Fibroblast of peridontal ligament (primary cell): ENCODE measurements around the gene GTPBP1.

Experiments
- DNase-seq: peaks from one replicate; pipeline ENCODE4 v3.0.0-alpha.2; 2010; ENCODE audit errors: extremely low read depth

The GTPBP1 gene

DNA sequence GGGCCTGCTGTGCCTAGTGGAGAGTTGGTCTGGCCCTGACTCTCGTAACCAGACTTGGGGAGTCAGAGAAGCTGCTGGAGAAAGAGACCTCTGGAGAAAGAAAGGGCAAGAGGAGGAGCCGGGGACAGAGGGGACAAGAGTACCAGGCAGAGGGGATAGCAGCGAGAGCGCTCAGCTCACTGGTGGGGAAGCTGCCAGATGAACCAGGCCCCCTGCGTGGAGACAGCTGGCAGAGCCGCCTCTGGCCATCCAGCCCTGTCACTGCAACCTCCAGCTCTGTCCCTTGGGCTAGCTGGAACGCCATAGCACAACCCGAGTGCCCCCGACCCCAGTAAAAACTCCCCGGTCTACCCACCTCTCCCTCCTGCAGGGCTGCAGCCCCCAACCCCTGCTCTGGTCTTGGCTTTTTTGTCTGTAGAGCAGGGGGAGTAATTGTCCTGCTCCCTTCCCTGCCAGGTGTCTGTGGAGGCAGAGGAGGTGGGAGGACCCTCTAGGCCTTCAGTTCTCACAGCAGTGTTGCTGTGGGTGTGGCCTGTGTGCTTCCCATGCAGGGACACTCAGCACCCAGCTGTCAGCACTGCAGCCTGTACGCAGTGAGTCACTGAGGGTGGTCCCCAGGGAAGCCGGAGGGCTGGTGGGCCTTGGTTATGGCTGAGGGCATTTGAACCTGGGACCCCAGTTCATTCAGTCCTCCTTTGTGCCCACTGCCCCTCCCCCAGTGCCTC is 54.9 kb downstream of the GTPBP1 start:
- no peak for DNase-seq

DNA sequence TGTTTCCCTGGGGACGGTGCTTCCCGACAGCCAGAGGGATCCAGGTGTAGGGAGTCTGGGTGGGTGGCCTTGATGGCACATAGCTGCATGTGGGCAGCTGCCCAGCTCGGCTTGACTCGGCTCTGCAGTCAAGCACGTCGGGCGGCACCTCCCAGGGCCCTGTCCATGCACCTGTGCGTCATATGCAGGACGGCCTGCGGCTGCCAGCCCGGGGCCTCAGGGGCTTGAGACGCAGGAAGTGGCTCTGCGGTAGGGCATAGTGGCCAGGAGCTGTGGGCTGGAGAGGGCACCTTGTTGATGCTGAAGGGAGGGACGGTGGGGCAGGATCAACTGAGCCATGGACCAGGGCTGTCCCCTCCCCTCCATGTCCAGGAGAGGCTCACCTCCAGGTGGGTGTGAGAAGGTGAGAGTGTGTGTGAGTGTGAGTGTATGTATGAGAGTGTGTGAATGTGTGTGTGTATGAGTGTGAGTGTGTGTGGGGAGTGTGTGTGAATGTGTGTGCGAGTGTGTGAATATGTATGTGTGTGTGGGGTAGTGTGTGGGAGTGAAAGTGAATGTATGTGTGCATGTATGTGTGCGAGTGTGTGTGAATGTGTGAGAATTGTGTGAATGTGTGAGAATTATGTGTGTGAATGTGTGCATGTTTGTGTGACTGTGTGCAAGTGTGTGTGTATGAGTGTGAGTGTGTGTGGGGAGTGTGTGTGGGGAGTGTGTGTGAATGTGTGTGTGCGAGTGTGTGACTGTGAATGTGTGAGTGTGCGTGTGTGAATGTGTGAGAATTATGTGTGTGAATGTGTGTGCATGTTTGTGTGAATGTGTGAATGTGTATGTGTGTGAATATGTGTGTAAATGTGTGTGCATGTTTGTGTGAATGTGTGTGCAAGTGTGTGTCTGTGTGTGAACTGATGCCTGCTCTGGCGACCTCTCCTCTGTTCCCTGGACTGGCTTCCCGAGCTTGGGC is 55.7 kb downstream of the GTPBP1 start:
- DNase-seq, result no peak

DNA sequence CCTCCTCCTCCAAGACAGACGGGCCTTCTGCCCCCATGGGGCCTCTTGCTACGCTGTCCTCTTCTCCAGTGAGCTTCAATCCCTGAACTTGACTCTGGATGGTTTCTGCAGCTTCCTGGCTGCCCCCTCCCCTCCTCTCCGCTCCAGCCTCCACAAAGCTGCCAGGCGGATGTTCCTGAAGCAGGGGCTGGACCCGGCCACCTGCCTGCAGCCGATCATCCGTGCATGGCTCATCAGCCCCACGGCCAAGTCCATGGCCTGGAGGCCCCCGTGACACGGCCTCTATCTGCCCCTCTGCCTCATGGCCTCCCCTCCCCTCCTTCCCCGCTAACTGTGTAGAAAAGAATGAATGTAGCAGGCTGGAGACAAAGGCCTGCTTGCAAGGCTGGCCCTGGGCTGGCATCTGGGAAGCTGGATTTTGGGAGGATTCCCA is 56.8 kb downstream of the GTPBP1 start:
- no peak for DNase-seq

DNA sequence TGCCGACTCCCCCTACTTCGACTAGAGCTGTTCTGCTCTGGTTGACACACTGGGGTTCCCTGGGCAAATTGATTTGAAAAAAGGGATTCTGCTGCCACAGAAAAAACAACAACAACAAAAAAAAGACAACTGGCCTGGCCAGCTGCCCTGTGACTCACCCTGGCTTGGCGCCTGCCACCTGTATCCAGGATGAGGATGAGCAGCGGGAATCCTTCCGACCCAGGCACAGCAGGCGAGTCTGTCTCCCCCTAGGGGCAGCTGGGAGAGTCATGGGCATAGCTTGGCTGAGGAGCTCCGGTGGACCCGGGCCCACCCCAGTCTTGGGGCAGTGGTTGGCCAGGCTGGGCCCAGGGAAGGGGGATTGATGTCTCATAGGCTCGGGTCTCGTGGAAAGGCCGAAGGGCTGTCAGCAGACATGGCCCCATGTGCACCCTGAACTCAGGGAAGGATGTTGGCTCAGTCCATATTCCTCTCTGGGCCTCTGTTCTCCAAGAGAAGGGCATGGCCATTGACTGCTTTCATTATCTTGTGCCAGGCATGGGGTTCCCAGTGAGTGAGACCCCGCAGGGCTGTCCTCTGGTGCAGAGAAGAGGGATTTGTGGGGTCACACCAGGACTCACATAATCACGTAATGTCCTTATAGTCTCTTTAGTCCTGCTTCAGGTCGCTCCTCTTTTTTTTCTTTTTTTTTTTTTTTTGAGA is 60.5 kb downstream of the GTPBP1 start:
- DNase-seq, result no peak

DNA sequence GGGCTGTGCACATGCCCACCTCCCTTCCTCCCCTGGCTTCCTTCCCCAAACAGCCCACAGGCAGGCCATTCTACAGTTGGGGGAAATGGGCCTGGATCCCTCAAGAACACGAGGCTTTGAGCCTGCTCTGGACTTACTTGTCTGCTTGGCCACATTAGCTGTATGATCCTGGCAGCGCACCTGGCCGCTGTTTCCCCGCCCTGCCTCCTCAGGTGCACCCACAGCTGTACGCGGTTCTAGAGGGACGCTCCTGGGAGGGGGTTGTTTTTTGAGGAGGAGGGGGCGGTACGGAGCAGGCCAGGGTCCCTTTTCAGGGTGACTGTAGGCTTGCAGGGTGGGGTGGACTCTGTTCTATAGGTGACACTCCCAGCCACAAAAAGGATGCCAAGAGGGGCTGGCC is 61.6 kb downstream of the GTPBP1 start:
- DNase-seq, result no peak

DNA sequence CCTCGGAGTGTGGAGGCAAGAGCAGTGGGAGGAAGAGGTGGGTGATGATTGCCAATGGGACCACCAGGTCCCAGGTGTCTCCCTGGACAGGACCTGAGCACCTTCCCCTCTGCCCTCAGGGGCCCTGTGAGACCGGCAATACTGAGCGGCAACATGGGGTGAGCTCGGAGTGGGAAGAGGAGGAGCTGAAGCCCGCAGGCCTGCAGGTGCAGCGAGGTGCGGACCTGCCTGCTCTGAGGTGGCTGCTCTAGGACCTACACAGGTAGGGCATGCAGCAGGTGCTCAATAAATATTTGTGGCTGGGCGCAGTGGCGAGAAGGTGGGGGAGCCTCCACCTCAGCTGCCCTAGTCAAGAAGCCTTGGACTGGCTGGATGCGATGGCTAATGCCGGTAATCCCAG is 62.3 kb downstream of the GTPBP1 start:
- DNase-seq, result no peak

DNA sequence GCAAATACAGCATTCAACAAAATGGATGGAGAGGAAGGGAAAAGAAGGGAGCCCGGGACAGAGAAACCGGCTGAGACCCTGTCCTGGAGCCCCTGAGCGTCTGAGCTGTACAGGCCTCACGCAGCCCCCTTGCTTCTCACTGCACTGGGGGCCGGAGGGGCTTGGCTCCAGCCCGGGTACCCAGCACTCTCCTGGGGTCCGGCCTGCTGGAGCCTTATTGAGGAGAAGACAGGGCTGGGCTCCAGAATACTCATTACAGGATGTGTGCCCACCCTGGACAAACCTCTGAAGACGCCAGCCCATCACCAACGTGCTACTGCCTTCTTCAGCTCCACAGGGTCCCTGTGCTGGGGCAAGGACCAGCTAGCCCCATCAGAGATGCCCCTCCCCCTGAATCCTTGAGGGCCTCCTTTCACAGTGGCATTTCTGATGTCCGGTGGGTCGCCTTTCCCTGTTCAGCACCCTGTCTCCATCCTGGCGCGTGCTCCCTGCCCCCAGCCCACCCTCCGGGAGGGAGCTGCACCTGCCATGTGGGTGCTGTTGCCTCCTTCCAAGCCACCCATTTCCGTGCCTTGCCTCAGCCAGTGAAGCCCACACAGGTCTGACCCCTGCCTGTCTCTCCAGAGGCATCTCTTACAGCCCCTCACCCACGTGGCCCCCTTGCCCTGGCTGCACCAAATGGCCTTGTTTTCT is 64.7 kb downstream of the GTPBP1 start:
- DNase-seq, result no peak

DNA sequence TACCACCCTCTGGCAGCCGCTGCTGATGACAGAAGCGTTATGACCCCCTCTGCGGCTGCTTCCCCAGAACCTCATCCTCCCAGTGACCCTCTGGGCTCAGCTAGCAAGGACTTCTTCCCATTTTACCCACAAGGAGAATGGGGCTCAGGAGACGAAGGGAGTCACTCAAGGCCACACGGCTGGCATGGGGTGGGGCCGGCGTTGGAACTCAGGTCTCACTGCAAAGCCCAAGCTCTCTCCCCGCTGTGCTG is 66.8 kb downstream of the GTPBP1 start:
- no peak for DNase-seq

DNA sequence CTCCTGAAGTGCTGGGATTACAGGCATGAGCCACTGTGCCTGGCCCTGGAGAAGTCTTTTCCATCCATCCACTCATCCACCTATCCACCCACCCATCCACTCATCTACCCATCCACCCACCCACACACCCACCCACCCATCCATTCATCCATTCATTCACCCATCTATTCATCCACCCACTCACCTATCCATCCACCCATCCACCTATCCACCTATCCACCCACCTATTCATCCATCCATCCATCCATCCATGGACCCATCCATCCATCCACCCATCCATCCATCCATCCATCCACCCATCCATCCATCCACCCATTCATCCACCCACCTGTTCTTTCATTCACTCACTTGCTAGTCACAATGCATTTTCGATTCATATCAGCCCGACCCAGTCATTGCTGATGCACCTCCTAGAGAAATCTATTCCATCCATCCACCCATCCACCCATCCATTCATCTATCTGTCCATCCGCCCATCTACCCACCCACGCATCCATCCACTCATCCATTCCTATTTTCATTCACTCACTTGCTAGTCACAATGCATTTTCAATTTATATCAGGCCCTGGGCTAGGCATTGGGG is 67.7 kb downstream of the GTPBP1 start:
- no peak for DNase-seq

DNA sequence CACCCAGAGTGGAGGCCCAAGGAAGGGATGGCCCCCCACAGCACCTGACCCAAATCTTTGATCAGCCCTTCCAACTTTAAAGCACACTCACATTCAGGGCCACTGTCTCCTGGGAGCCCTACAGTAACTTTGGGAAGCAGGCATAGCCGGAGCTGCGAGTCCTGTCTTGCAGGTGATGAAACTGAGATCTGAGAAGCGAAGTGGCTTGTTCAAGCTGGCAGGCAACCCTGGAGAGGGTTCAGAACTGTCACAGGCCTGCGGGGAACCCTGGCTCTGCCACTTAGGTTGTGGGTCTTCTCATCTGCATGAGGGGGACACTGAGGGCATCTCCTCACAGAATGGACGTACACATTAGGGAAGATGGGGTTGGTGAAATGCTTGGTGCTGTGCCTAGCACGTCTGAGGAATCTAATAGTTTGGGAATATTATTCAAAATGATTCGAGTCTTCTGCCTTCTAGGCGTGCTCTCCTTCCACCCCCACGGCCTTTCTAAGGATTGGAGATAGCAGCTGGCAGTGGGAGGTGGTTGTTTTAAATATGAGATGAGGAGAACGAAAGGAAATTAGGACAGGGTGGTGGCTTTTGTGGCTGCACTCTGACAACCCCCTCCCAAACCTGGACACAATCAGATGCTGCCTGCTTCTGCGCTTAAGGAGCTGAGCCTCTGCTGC is 68.9 kb downstream of the GTPBP1 start:
- no peak for DNase-seq

DNA sequence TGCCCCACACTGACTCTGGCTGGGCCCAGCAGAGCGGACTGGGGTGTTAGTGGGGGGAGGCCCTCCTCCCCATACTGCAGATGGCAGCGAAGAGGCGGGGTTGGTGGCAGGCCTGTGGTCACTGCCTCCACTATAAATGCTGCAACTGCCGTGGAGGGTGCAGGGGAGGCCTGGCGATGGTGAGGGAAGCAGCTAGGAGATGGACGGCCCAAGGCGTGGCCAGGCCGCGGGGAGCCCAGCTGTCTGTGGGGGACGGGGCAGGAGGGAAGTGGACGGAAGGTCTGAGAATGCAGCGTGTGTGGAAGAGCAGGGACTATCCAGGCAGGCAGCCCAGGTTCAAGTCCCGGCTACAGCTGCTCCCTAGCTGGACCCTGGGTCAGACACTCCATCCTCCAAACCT is 69.9 kb downstream of the GTPBP1 start:
- DNase-seq, result no peak

DNA sequence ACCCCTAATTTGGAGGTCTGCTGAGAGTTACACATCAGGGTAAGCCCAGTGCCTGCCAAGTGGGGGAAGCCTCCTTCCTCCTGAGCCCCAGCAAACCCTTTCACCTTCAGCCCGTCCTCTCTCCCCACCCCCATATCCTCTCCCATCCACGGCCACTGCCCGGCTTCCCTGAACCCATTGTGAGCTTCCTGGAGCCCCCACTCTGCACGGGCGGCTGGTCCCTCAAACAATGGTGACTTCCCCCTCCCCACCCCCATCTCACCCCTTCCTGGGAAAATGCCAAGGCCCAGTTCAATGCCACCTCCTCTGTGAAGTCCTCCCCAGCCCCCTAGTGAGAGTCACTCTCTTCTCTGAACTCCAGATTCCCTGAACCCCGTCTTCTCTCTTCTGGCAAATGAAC is 70.3 kb downstream of the GTPBP1 start:
- no peak for DNase-seq

DNA sequence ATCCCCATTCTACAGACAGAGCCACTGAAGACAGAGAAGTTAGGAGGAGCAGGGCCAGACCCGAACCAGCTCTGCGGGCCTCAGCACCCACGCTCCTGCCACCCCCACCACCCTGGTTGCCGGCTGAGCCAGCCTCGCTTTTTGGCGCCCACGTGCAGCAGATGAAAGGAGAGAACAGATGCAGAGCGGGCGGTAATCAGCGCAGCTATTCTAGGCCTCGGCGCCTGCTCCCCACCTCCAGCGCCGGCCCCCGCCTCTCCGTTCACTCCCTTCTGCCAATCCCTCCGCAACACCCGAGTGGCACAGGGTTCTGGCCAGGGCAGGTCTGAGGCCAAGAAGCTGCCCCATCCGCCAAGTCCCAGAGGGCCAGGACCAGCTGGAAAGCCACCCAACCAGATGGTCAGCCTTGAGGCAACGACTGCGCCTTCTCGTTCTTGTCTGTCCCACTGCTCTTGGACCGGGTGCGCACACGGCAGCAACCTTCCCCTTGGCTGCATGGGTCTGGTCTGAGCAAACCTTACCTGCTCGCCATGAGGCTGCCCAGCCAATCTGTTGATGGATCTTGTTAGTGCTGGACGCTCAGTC is 71.4 kb downstream of the GTPBP1 start:
- DNase-seq, result no peak

DNA sequence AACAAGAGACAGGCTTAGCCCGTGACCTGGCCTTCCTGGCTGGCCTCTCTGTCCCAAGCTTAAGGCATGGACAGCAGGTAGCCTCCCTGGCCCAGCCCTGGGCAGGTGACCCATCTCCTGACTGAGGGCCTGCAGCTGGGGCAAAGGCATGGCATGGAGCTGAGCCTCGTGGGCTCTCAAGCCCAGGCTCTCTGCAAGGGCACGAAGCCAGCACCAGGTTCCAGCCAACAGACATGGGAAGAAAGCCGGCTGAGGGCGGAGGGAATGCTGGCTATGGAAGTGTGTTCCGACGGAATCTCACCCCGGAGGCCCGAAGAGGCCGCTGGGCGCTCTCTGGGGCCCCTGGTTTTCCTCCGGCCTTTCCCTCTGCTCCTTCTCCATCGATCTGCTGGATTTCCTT is 75.3 kb downstream of the GTPBP1 start:
- no peak for DNase-seq

DNA sequence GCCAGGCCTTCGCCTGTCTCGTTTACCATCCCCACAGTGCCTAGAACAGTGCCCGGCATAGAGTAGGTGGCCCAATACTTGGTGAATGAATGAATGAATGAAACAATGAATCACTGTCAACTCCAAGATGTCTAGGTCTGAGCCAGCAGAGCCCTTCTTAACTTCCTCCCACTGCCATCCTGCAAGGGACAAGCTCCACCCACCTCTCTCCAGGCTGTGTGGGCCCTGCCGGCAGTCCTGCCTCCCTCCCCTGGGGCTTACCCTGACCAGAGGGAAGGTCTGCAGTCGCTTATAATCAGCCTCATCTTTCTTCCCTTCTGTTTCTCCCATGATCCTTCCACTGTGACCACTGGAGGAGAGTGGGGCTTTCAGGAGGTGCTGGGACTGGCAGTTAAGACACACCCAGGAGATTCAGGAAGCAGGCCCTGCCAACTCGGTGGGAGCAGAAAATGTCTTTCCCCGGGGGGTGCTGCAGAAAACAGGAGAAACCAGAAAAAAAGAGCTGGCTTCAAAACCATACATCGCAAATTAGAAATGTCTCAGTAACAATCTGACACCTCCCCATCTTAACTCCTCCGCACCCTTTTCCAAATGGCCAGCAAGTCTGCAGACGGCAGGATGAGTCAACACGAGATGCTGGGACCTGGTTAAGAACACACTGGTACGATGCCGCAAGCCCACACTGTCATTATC is 76.8 kb downstream of the GTPBP1 start:
- DNase-seq, result peak; percentile 59
